Ishikawa (cell line): Measurements from ENCODE around the gene KCNQ4.

ENCODE experiments used
- CEBPB ChIP-seq: IDR thresholded peaks from 2 replicates; pipeline ENCODE4 v1.6.1; 2012
- CREB1 ChIP-seq: IDR thresholded peaks from 2 replicates; pipeline ENCODE4 v1.6.1; 2012; ENCODE audit warnings: low read depth
- EGR1 ChIP-seq: IDR thresholded peaks from 2 replicates; pipeline ENCODE4 v1.6.1; 2012
- EP300 ChIP-seq: IDR thresholded peaks from 2 replicates; pipeline ENCODE4 v1.6.1; 2012; ENCODE audit warnings: borderline replicate concordance
- FOXM1 ChIP-seq: IDR thresholded peaks from 2 replicates; pipeline ENCODE4 v1.6.1; 2012; ENCODE audit warnings: low read depth, borderline replicate concordance
- NFIC ChIP-seq: IDR thresholded peaks from 2 replicates; pipeline ENCODE4 v1.6.1; 2012
- RAD21 ChIP-seq: IDR thresholded peaks from 2 replicates; pipeline ENCODE4 v1.6.1; 2012; ENCODE audit warnings: low read depth
- TAF1 ChIP-seq: IDR thresholded peaks from 2 replicates; pipeline ENCODE4 v1.6.1; 2012; ENCODE audit warnings: low read depth, mild to moderate bottlenecking
- TCF12 ChIP-seq: IDR thresholded peaks from 2 replicates; pipeline ENCODE4 v1.6.1; 2012; ENCODE audit warnings: low read depth
- TEAD4 ChIP-seq: IDR thresholded peaks from 2 replicates; pipeline ENCODE4 v1.6.1; 2012
- YY1 ChIP-seq: IDR thresholded peaks from 2 replicates; pipeline ENCODE4 v1.6.1; 2012; ENCODE audit warnings: low read depth
- ZBTB7A ChIP-seq: IDR thresholded peaks from 2 replicates; pipeline ENCODE4 v1.6.1; 2012; ENCODE audit warnings: low read depth
- TF ChIP-seq, protein P1 (sequence below): IDR thresholded peaks from 2 replicates; pipeline ENCODE4 v1.6.1; 2012; ENCODE audit warnings: low read depth, mild to moderate bottlenecking
- TF ChIP-seq, protein P2 (sequence below): IDR thresholded peaks from 2 replicates; pipeline ENCODE4 v1.6.1; 2012
- TF ChIP-seq, protein P3 (sequence below): IDR thresholded peaks from 2 replicates; pipeline ENCODE4 v1.6.1; 2012

Gene KCNQ4

DNA sequence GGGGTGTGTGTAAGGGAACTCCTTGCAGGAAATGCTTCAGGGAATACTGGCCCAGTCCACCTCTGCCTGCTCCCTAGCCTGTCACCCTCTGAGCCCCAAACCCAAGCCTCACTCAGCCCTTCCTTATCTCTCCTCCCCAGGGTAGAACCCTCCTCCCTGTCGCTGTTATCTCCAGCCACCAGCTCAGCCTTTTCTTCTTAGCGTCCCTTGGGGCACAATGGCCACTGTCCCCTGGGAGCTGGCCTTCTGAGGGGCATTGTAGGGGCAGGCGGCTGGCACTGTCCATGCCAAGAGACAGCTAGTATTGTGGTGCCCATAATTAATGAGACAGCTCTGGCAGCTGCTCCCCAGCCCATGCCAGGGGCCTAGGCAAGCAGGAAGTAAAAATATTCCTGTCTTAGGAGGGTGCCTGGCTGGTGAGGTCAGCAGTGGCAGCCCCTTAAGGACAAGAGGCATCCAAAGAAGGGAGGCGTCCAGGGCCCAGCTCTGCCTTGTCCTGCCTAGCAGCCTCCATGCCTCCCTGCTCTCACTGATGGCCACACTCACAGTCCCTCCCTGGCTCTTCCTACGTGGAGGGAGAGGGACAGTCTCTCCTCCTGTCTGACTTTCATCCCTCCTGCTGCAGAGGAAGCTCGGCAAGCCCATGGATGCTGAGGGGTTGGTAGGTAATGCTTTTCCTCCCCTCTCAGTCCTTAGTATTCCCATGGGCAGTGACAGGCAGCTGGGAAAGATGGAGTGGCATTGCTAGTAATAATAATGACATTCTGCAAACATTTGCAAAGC, 37.5 kb downstream of the KCNQ4 start:
- TF ChIP-seq TAF1 (no peak), CREB1 (no peak), EP300 (no peak), RAD21 (no peak), FOXM1 (no peak), TCF12 (no peak), NFIC (no peak), TEAD4 (no peak), ZBTB7A (no peak), CEBPB (no peak), YY1 (no peak), EGR1 (no peak)
- TF ChIP-seq, protein P1, sequence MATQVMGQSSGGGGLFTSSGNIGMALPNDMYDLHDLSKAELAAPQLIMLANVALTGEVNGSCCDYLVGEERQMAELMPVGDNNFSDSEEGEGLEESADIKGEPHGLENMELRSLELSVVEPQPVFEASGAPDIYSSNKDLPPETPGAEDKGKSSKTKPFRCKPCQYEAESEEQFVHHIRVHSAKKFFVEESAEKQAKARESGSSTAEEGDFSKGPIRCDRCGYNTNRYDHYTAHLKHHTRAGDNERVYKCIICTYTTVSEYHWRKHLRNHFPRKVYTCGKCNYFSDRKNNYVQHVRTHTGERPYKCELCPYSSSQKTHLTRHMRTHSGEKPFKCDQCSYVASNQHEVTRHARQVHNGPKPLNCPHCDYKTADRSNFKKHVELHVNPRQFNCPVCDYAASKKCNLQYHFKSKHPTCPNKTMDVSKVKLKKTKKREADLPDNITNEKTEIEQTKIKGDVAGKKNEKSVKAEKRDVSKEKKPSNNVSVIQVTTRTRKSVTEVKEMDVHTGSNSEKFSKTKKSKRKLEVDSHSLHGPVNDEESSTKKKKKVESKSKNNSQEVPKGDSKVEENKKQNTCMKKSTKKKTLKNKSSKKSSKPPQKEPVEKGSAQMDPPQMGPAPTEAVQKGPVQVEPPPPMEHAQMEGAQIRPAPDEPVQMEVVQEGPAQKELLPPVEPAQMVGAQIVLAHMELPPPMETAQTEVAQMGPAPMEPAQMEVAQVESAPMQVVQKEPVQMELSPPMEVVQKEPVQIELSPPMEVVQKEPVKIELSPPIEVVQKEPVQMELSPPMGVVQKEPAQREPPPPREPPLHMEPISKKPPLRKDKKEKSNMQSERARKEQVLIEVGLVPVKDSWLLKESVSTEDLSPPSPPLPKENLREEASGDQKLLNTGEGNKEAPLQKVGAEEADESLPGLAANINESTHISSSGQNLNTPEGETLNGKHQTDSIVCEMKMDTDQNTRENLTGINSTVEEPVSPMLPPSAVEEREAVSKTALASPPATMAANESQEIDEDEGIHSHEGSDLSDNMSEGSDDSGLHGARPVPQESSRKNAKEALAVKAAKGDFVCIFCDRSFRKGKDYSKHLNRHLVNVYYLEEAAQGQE: no peak
- TF ChIP-seq, protein P2, sequence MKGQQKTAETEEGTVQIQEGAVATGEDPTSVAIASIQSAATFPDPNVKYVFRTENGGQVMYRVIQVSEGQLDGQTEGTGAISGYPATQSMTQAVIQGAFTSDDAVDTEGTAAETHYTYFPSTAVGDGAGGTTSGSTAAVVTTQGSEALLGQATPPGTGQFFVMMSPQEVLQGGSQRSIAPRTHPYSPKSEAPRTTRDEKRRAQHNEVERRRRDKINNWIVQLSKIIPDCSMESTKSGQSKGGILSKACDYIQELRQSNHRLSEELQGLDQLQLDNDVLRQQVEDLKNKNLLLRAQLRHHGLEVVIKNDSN: no peak
- TF ChIP-seq, protein P3, sequence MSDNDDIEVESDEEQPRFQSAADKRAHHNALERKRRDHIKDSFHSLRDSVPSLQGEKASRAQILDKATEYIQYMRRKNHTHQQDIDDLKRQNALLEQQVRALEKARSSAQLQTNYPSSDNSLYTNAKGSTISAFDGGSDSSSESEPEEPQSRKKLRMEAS: no peak

DNA sequence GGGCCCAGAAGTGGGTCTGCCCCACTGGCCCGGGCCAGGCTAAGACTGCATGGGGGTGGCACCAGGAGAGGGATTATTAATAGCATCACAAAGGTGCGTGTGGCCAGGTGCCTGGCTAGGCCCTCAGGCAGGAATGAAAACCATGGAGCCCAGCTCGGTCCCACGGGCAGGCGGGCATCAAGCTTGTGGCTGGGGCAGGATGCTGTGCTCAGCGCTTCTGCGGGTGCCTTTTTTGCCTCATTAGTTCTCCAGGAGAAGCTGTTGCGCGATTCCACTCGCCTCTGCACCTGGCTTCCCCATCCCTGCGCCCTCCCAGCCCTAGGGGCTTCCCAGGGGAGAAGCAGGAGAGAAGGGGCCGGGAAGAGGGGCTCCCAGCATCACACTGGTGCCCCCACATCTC, 39.3 kb downstream of the KCNQ4 start:
- TF ChIP-seq, protein P2: no peak
- TF ChIP-seq TEAD4: no peak
- no peak for TF ChIP-seq NFIC
- TF ChIP-seq ZBTB7A: no peak
- no peak for TF ChIP-seq YY1
- no peak for TF ChIP-seq CREB1
- no peak for TF ChIP-seq FOXM1
- TF ChIP-seq EP300: no peak
- TF ChIP-seq, protein P3: no peak
- TF ChIP-seq EGR1: no peak
- TF ChIP-seq TAF1: no peak
- TF ChIP-seq, protein P1: no peak
- TF ChIP-seq RAD21: no peak
- TF ChIP-seq TCF12: no peak
- no peak for TF ChIP-seq CEBPB

DNA sequence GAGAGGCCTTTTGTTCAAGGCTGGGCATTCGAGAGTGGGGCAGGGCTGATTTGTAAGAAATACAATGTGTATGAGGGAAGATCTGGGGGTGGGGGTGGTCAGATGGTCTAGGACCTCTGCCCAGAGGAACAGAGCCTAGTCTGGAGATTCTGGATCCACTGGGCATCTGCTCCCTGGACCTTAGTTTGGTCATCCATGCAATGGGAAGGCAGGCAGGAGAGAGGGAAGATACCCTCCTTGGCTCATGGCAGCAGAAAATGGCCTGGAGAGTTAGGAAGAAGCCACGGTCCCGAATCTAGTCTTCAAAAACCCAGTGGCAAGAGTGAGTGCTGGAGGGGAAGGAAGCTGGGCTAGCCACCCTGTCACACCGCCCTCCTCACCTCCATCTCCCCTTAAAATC, 39.8 kb downstream of the KCNQ4 start:
- no peak for TF ChIP-seq ZBTB7A
- TF ChIP-seq RAD21: no peak
- no peak for TF ChIP-seq CEBPB
- TF ChIP-seq TCF12: no peak
- TF ChIP-seq TAF1: no peak
- TF ChIP-seq FOXM1: no peak
- TF ChIP-seq, protein P1: no peak
- TF ChIP-seq YY1: no peak
- TF ChIP-seq, protein P3: no peak
- TF ChIP-seq, protein P2: no peak
- TF ChIP-seq TEAD4: no peak
- TF ChIP-seq NFIC: no peak
